ENCODE data around the gene PTPRK.

The PTPRK gene

DNA sequence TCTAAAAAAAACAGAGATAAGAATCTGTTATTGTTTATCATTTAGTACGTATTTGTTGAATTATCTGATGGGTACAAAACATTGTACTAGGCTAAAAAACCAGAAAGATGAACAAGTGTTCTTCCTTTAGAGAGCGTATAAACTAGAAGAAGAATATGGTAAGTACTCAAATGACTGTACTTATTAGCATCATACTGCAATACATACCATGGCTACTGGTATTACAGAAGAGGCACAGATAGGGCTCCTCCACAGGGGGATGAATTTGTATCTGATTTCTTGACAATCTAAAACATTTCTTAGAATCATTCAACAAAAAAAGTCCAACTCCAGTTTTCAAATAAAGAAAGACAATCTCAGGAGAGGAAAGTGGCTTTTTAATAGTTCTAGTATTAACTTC lies 501.6 kb downstream of the PTPRK start:
- H3K27me3 ChIP-seq (ENCODE audit: control insufficient read depth in 5 of 5, insufficient read depth in 4 of 5, low read length in 5 of 5): no peaks in the 10 kb centered on the region
- H3K9ac ChIP-seq (ENCODE audit: low read length in 5 of 5): no peak overlapping the region
- no peak overlapping the region for H3K27ac ChIP-seq (ENCODE audit: low read depth, low read length)
- H3K4me3 ChIP-seq (ENCODE audit: low read depth in 1 of 5, low read length in 5 of 5): no peak overlapping the region
- H3K36me3 ChIP-seq (ENCODE audit: control insufficient read depth in 5 of 5, insufficient read depth in 5 of 5, low read length in 5 of 5): no peaks in the 10 kb centered on the region
- no peaks in the 10 kb centered on the region for H3K9me3 ChIP-seq (ENCODE audit: control insufficient read depth in 5 of 5, low read length in 5 of 5)
- H3K4me1 ChIP-seq (ENCODE audit: control insufficient read depth in 5 of 5, insufficient read depth in 5 of 5, low read length in 5 of 5): no peaks in the 10 kb centered on the region

DNA sequence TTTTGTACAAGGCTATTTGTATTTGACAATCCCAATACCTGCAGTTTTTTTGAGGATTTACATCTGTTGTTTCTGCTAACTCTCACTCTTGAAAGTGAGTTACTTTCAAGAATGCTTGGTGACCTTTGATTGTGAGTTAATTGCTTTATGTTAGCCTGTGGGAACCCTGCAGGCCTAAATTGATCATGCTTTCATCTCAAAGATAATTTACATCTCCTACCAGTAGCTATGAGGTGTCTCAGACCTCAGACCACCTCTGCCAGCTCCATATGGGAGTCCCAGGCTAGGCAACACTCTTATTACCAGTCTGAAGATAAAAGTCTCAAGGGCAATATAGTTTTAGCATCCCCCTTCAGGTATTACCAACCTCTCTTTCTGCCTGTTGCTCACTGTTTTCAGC lies 503.1 kb downstream of the PTPRK start:
- Histone ChIP-seq H3K4me1 (ENCODE audit: control insufficient read depth in 5 of 5, insufficient read depth in 5 of 5, low read length in 5 of 5) (no peaks in the 10 kb centered on the region), H3K27me3 (ENCODE audit: control insufficient read depth in 5 of 5, insufficient read depth in 4 of 5, low read length in 5 of 5) (no peaks in the 10 kb centered on the region), H3K27ac (ENCODE audit: low read depth, low read length) (no peak overlapping the region), H3K4me3 (ENCODE audit: low read depth in 1 of 5, low read length in 5 of 5) (no peak overlapping the region), H3K9ac (ENCODE audit: low read length in 5 of 5) (no peak overlapping the region), H3K36me3 (ENCODE audit: control insufficient read depth in 5 of 5, insufficient read depth in 5 of 5, low read length in 5 of 5) (no peaks in the 10 kb centered on the region), H3K9me3 (ENCODE audit: control insufficient read depth in 5 of 5, low read length in 5 of 5) (no peaks in the 10 kb centered on the region)

DNA sequence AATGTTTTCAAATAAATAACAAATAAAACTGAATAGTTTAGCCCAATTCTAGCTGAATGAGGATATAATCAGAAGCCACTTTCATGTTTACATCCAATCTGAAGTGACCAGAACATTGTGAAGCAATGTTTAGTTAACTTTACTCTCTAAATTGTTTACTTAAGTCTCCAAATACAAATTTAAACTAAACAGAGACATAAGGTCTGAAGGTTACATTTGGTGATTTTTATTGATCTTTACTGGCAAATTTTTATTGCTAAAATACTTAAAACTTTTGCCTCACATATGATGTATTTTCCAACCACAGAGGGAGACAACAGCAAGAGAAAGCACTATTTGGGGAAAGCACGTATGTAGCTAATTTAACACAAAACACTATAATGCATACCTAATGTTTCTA lies 512.7 kb downstream of the PTPRK start:
- Histone ChIP-seq H3K27ac (ENCODE audit: low read depth, low read length) (no peak overlapping the region), H3K9me3 (ENCODE audit: control insufficient read depth in 5 of 5, low read length in 5 of 5) (no peaks in the 10 kb centered on the region), H3K9ac (ENCODE audit: low read length in 5 of 5) (no peak overlapping the region), H3K27me3 (ENCODE audit: control insufficient read depth in 5 of 5, insufficient read depth in 4 of 5, low read length in 5 of 5) (no peaks in the 10 kb centered on the region), H3K4me1 (ENCODE audit: control insufficient read depth in 5 of 5, insufficient read depth in 5 of 5, low read length in 5 of 5) (no peaks in the 10 kb centered on the region), H3K36me3 (ENCODE audit: control insufficient read depth in 5 of 5, insufficient read depth in 5 of 5, low read length in 5 of 5) (peaks cover 0 to 5% (median 0%) of the 10 kb centered on the region in 5 donors), H3K4me3 (ENCODE audit: low read depth in 1 of 5, low read length in 5 of 5) (no peak overlapping the region)

DNA sequence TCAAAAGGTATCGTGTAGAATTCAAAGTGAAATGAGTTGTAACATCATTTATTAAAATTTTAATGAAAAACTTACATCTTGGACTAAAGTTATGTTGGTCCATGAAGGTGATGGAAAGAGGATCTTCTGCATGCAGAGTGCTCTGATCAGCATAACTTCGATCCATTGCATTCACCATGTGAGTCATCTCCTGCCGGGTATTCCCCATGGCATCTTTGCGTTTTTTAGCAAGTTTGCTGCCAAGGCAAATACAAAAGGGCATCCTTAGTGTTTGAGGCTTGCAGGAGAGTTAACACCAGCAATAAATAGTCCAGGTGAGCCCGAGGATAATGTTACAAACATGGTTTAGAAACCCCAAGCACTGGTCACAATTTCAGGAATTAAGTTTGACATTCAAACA lies 515.4 kb downstream of the PTPRK start:
- H3K36me3 ChIP-seq (ENCODE audit: control insufficient read depth in 5 of 5, insufficient read depth in 5 of 5, low read length in 5 of 5): peaks cover 0 to 5% (median 0%) of the 10 kb centered on the region in 5 donors
- no peak overlapping the region for H3K4me3 ChIP-seq (ENCODE audit: low read depth in 1 of 5, low read length in 5 of 5)
- no peak overlapping the region for H3K9ac ChIP-seq (ENCODE audit: low read length in 5 of 5)
- no peak overlapping the region for H3K27ac ChIP-seq (ENCODE audit: low read depth, low read length)
- no peaks in the 10 kb centered on the region for H3K27me3 ChIP-seq (ENCODE audit: control insufficient read depth in 5 of 5, insufficient read depth in 4 of 5, low read length in 5 of 5)
- H3K9me3 ChIP-seq (ENCODE audit: control insufficient read depth in 5 of 5, low read length in 5 of 5): no peaks in the 10 kb centered on the region
- no peaks in the 10 kb centered on the region for H3K4me1 ChIP-seq (ENCODE audit: control insufficient read depth in 5 of 5, insufficient read depth in 5 of 5, low read length in 5 of 5)

DNA sequence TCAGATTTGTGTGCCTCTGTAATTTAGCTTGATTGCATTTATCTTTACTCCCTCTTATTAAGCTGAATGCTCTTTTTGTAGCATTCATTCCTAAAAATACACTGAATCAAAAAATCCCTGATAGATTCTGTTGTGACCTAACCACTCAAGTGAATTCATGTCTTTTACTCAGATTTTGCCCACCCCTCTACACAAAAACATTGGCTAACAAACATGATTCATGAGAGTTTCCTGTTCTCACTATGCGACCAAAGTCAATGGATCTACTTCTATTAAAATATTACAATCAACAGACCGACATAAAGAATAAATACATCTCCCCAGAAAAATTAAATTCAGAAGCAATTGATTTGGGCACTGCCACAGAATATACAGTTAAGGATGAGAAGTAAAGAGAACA lies 520.0 kb downstream of the PTPRK start:
- H3K9ac ChIP-seq (ENCODE audit: low read length in 5 of 5): no peak overlapping the region
- H3K4me1 ChIP-seq (ENCODE audit: control insufficient read depth in 5 of 5, insufficient read depth in 5 of 5, low read length in 5 of 5): no peaks in the 10 kb centered on the region
- H3K36me3 ChIP-seq (ENCODE audit: control insufficient read depth in 5 of 5, insufficient read depth in 5 of 5, low read length in 5 of 5): peaks cover 0 to 5% (median 0%) of the 10 kb centered on the region in 5 donors
- no peak overlapping the region for H3K4me3 ChIP-seq (ENCODE audit: low read depth in 1 of 5, low read length in 5 of 5)
- no peaks in the 10 kb centered on the region for H3K9me3 ChIP-seq (ENCODE audit: control insufficient read depth in 5 of 5, low read length in 5 of 5)
- no peaks in the 10 kb centered on the region for H3K27me3 ChIP-seq (ENCODE audit: control insufficient read depth in 5 of 5, insufficient read depth in 4 of 5, low read length in 5 of 5)
- H3K27ac ChIP-seq (ENCODE audit: low read depth, low read length): no peak overlapping the region

DNA sequence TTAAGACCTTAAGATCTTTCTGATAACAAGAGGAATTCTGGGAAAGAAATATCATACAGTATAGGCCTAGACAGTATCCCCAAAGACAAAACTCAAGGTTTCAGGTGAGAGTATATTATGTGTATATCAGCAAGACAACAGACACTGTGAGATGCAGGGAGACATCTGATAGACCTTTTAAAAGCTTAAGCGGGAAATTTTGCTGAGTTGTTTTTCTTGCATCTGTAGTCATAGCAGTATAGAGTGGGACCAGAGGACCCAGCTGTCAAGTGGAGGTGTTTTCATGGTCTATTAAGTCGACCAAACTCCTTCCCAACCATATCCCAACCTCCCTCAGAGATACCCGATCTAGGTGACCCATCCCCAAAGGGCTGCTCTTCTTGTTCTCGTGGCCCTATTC lies 521.4 kb downstream of the PTPRK start:
- no peak overlapping the region for H3K4me3 ChIP-seq (ENCODE audit: low read depth in 1 of 5, low read length in 5 of 5)
- no peaks in the 10 kb centered on the region for H3K9me3 ChIP-seq (ENCODE audit: control insufficient read depth in 5 of 5, low read length in 5 of 5)
- no peak overlapping the region for H3K9ac ChIP-seq (ENCODE audit: low read length in 5 of 5)
- no peaks in the 10 kb centered on the region for H3K27me3 ChIP-seq (ENCODE audit: control insufficient read depth in 5 of 5, insufficient read depth in 4 of 5, low read length in 5 of 5)
- H3K4me1 ChIP-seq (ENCODE audit: control insufficient read depth in 5 of 5, insufficient read depth in 5 of 5, low read length in 5 of 5): no peaks in the 10 kb centered on the region
- H3K27ac ChIP-seq (ENCODE audit: low read depth, low read length): no peak overlapping the region
- H3K36me3 ChIP-seq (ENCODE audit: control insufficient read depth in 5 of 5, insufficient read depth in 5 of 5, low read length in 5 of 5): no peaks in the 10 kb centered on the region

DNA sequence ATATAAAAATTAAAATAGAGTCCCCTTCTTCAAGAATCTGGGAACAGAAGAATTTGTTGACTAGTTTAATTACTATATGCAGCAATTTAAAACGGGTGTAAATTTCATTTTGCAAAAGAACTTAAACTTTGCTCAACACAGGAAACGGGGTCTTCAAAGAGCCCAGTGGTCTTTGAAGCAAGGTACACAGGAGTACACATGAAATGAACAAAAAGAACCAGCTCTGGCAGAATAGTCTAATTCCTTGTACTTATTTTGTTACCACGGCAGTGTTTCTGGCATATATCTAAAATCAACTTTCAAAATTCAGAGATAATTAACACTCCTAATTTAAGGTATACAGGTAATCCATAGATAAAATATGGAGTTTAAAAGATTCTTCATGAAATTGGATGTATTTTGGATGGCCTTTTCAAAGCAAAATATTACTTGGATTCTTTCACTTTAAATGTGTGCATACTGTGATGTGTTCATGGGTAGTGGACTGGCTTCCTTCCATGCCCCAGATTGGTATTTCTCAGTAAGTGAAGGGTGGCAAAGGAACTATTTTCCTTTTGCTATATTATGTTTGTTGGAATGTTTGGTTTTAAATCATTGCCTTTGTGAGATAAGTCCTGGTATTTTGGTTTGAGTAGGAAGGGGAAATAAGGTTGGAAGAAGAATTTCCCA lies 522.8 kb downstream of the PTPRK start:
- Histone ChIP-seq H3K9me3 (ENCODE audit: control insufficient read depth in 5 of 5, low read length in 5 of 5) (no peaks in the 10 kb centered on the region), H3K27me3 (ENCODE audit: control insufficient read depth in 5 of 5, insufficient read depth in 4 of 5, low read length in 5 of 5) (no peaks in the 10 kb centered on the region), H3K9ac (ENCODE audit: low read length in 5 of 5) (no peak overlapping the region), H3K4me1 (ENCODE audit: control insufficient read depth in 5 of 5, insufficient read depth in 5 of 5, low read length in 5 of 5) (no peaks in the 10 kb centered on the region), H3K36me3 (ENCODE audit: control insufficient read depth in 5 of 5, insufficient read depth in 5 of 5, low read length in 5 of 5) (no peaks in the 10 kb centered on the region), H3K4me3 (ENCODE audit: low read depth in 1 of 5, low read length in 5 of 5) (no peak overlapping the region), H3K27ac (ENCODE audit: low read depth, low read length) (no peak overlapping the region)

DNA sequence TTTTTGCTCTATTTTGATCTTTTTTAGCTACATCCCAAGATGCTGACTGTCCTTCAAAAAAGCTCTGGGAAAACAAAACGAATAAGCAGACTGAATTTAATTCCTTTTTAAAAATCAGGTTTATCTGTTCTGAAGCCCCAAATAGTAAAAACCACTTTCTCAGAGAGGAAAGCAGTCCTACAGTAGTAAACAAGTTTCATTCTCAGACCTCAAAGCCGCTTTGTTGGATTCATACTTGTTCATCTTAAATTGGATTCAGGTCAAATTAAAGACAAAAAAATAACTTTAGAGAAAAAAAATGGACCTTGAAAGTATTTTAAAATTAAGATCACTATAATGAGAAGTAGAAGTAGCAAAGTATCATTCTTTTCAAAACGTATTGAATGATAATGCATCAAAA lies 523.5 kb downstream of the PTPRK start:
- no peaks in the 10 kb centered on the region for H3K36me3 ChIP-seq (ENCODE audit: control insufficient read depth in 5 of 5, insufficient read depth in 5 of 5, low read length in 5 of 5)
- no peak overlapping the region for H3K27ac ChIP-seq (ENCODE audit: low read depth, low read length)
- no peaks in the 10 kb centered on the region for H3K4me1 ChIP-seq (ENCODE audit: control insufficient read depth in 5 of 5, insufficient read depth in 5 of 5, low read length in 5 of 5)
- no peak overlapping the region for H3K4me3 ChIP-seq (ENCODE audit: low read depth in 1 of 5, low read length in 5 of 5)
- H3K9me3 ChIP-seq (ENCODE audit: control insufficient read depth in 5 of 5, low read length in 5 of 5): no peaks in the 10 kb centered on the region
- H3K27me3 ChIP-seq (ENCODE audit: control insufficient read depth in 5 of 5, insufficient read depth in 4 of 5, low read length in 5 of 5): no peaks in the 10 kb centered on the region
- H3K9ac ChIP-seq (ENCODE audit: low read length in 5 of 5): no peak overlapping the region

DNA sequence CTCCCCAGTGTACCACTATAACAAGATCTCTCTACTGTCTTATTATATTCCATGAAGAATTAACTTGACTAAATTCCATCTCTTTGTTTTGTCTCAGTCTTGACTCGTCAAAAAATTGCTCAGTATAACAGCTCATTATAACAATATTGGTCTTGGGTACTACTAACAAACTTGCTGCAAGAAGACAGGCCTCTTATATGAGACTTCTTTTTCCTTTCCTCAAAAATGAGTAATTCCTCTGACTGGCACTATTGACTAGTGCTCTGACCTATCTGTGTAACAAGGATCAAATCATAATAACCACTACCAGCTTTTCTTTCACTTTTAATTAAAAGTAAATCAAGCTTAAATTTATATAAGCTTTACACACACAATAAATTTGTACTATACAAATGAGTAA lies 528.3 kb downstream of the PTPRK start:
- Histone ChIP-seq H3K27ac (ENCODE audit: low read depth, low read length) (no peak overlapping the region), H3K4me1 (ENCODE audit: control insufficient read depth in 5 of 5, insufficient read depth in 5 of 5, low read length in 5 of 5) (no peaks in the 10 kb centered on the region), H3K36me3 (ENCODE audit: control insufficient read depth in 5 of 5, insufficient read depth in 5 of 5, low read length in 5 of 5) (peaks cover 0 to 4% (median 0%) of the 10 kb centered on the region in 5 donors), H3K9ac (ENCODE audit: low read length in 5 of 5) (no peak overlapping the region), H3K9me3 (ENCODE audit: control insufficient read depth in 5 of 5, low read length in 5 of 5) (no peaks in the 10 kb centered on the region), H3K27me3 (ENCODE audit: control insufficient read depth in 5 of 5, insufficient read depth in 4 of 5, low read length in 5 of 5) (no peaks in the 10 kb centered on the region), H3K4me3 (ENCODE audit: low read depth in 1 of 5, low read length in 5 of 5) (no peak overlapping the region)

DNA sequence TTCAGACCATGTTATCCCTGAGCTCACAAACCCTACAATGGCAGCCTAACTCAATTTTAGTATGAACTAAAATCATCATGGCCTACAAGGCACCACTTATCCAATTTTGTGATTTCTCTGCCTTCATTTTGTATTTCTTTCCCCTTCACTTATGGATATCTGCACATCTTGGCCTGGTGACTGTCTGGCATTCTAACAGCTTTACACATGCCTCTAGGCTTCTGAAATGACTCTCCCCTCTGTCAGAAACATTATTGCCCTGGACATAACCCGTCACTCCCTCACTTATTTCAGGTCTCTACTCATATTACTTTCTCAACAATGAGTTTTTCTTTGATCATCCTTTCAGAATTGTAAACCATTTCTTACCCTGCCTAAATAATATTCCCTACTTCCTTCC lies 530.3 kb downstream of the PTPRK start:
- Histone ChIP-seq H3K27ac (ENCODE audit: low read depth, low read length) (no peak overlapping the region), H3K9me3 (ENCODE audit: control insufficient read depth in 5 of 5, low read length in 5 of 5) (no peaks in the 10 kb centered on the region), H3K4me1 (ENCODE audit: control insufficient read depth in 5 of 5, insufficient read depth in 5 of 5, low read length in 5 of 5) (no peaks in the 10 kb centered on the region), H3K4me3 (ENCODE audit: low read depth in 1 of 5, low read length in 5 of 5) (no peak overlapping the region), H3K27me3 (ENCODE audit: control insufficient read depth in 5 of 5, insufficient read depth in 4 of 5, low read length in 5 of 5) (no peaks in the 10 kb centered on the region), H3K9ac (ENCODE audit: low read length in 5 of 5) (no peak overlapping the region), H3K36me3 (ENCODE audit: control insufficient read depth in 5 of 5, insufficient read depth in 5 of 5, low read length in 5 of 5) (peaks cover 0 to 4% (median 0%) of the 10 kb centered on the region in 5 donors)

DNA sequence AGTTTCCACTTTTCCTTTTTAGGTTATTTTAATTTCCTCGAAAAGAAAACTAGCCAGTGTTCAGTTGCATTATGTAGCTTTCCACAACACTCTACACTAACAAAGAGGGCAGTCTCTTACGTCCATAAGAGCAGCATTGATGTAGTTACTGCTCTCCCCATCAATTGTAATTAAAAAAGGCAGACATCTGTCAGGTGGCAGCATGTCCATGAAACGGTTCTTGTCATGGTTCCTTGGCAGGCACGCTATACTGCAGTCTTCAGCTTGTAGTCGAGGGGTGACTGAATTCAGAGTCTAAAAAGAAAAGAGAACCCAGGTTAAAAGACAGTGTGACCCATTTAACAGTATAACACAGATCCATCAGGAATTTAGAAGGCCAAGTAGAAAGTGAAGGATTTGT lies 539.4 kb downstream of the PTPRK start:
- H3K9ac ChIP-seq (ENCODE audit: low read length in 5 of 5): no peak overlapping the region
- no peaks in the 10 kb centered on the region for H3K4me1 ChIP-seq (ENCODE audit: control insufficient read depth in 5 of 5, insufficient read depth in 5 of 5, low read length in 5 of 5)
- peaks cover 5 to 25% (median 21%) of the 10 kb centered on the region in 5 donors for H3K36me3 ChIP-seq (ENCODE audit: control insufficient read depth in 5 of 5, insufficient read depth in 5 of 5, low read length in 5 of 5)
- H3K9me3 ChIP-seq (ENCODE audit: control insufficient read depth in 5 of 5, low read length in 5 of 5): no peaks in the 10 kb centered on the region
- H3K4me3 ChIP-seq (ENCODE audit: low read depth in 1 of 5, low read length in 5 of 5): no peak overlapping the region
- no peak overlapping the region for H3K27ac ChIP-seq (ENCODE audit: low read depth, low read length)
- no peaks in the 10 kb centered on the region for H3K27me3 ChIP-seq (ENCODE audit: control insufficient read depth in 5 of 5, insufficient read depth in 4 of 5, low read length in 5 of 5)

Data from subcutaneous abdominal adipose tissue (tissue), 5 donors.